ENCODE results near the gene ATP5F1A. TPM values are rescaled to one million over a fixed set of nuclear protein-coding genes. Genes with fewer than 3 reads are reported as not detected.

Gene ATP5F1A
- total RNA-seq, 1 experiment from 2014 or later: 625 TPM

GRCh38 chr18:46054956-46055837, 42.9 kb downstream of the ATP5F1A start:
- no peak overlapping the region for H2BK5ac ChIP-seq (ENCODE audit: insufficient read length, low read length)
- no peak overlapping the region for H2BK20ac ChIP-seq (ENCODE audit: low read depth, low read length, poor library complexity, severe bottlenecking)
- no peaks in the 10 kb centered on the region for H3K79me2 ChIP-seq (ENCODE audit: insufficient read depth, low read length)
- Mint-ChIP-seq H3K4me1 (no peaks in the 10 kb centered on the region), H3K9me3 (no peaks in the 10 kb centered on the region), H3K36me3 (ENCODE audit: insufficient read depth in 1 of 3, low read depth in 3 of 3) (no peaks in the 10 kb centered on the region), H3K4me3 (no peak overlapping the region), H3K27ac (no peak overlapping the region), H3K27me3 (ENCODE audit: low read depth) (peaks cover 1% of the 10 kb centered on the region)
- H2BK12ac ChIP-seq (ENCODE audit: insufficient read length, low read depth, low read length): no peak overlapping the region
- H3K56ac ChIP-seq (ENCODE audit: insufficient read length, low read depth, low read length): no peak overlapping the region
- H4K20me1 ChIP-seq (ENCODE audit: control insufficient read depth, insufficient read depth, insufficient read length): no peaks in the 10 kb centered on the region
- H3K4me2 ChIP-seq (ENCODE audit: insufficient read depth, insufficient read length, low read length): no peak overlapping the region
- no peak overlapping the region for H4K91ac ChIP-seq (ENCODE audit: insufficient read length, low read depth, low read length)
- DNase-seq: no peak
- H2AK5ac ChIP-seq (ENCODE audit: insufficient read length, low read length): no peak overlapping the region
- no peaks in the 10 kb centered on the region for H3K4me1 ChIP-seq (ENCODE audit: insufficient read depth, low read length)
- H4K5ac ChIP-seq (ENCODE audit: insufficient read length, low read depth, low read length): no peak overlapping the region
- no peaks in the 10 kb centered on the region for H3K79me1 ChIP-seq (ENCODE audit: insufficient read depth, low read depth, low read length, poor library complexity, severe bottlenecking)
- H3K27me3 ChIP-seq (ENCODE audit: insufficient read depth, low read length): no peaks in the 10 kb centered on the region
- H3T11ph ChIP-seq (ENCODE audit: low read length): no peak overlapping the region
- H2BK15ac ChIP-seq (ENCODE audit: low read depth, low read length): no peak overlapping the region
- H3K23ac ChIP-seq (ENCODE audit: insufficient read length, low read depth, low read length): no peak overlapping the region
- H3K23me2 ChIP-seq (ENCODE audit: insufficient read length, low read depth, low read length, poor library complexity, severe bottlenecking): no peaks in the 10 kb centered on the region
- H2AFZ ChIP-seq (ENCODE audit: low read length): no peak overlapping the region
- no CpG with 5 or more reads among the region's 6 CpGs for WGBS (ENCODE audit: extremely low coverage, insufficient read length, low lambda C conversion rate)
- no peak for TF ChIP-seq CTCF (conservative IDR thresholded peaks at IDR 0.05)
- no peak overlapping the region for H3K14ac ChIP-seq (ENCODE audit: insufficient read depth, low read length)
- no peaks in the 10 kb centered on the region for H3K9me3 ChIP-seq (ENCODE audit: control insufficient read depth, low read depth, low read length)
- H3K27ac ChIP-seq (ENCODE audit: insufficient read length, low read depth, low read length): no peak overlapping the region
- H3K4ac ChIP-seq (ENCODE audit: low read depth, low read length): no peak overlapping the region
- no peak overlapping the region for H3K18ac ChIP-seq (ENCODE audit: insufficient read length, low read depth, low read length)
- H4K8ac ChIP-seq (replicated peaks; ENCODE audit: insufficient read length, low read depth, low read length): no peak overlapping the region
- H3K9ac ChIP-seq (ENCODE audit: extremely low read depth, insufficient read length, low read length): no peak overlapping the region
- no peak overlapping the region for H2BK120ac ChIP-seq (ENCODE audit: low read depth, low read length, poor library complexity, severe bottlenecking)
